Sigmoid colon (tissue), 7 donors: ENCODE data around the gene ZNF30. TPM values are rescaled to one million over a fixed set of nuclear protein-coding genes. Genes with fewer than 3 reads are reported as not detected.
A peak's percentile ranks its signal among the peaks of the same experiment; 100 is the strongest.

Experiments used
- DNase-seq: peaks from one replicate; pipeline ENCODE4 v3.0.0-alpha.2; 2019
- H3K27ac ChIP-seq, 4 donors: fragments of 200-600 bp; sonication (generic); one replicate each; pipeline ENCODE4 v1.5.1; 2016 to 2019; ENCODE audit warnings: mild to moderate bottlenecking in 1 of 4
- H3K27me3 ChIP-seq, 3 donors: fragments of 200-600 bp; sonication (generic); one replicate each; pipeline ENCODE4 v1.5.1; 2019; ENCODE audit warnings: mild to moderate bottlenecking in 1 of 3
- H3K36me3 ChIP-seq, 4 donors: fragments of 200-600 bp; sonication (generic); one replicate each; pipeline ENCODE4 v1.5.1; 2016 to 2019
- H3K4me1 ChIP-seq, 4 donors: fragments of 200-600 bp; sonication (generic); one replicate each; pipeline ENCODE4 v1.5.1; 2017 to 2019
- H3K4me3 ChIP-seq, 4 donors: fragments of 200-600 bp; sonication (generic); one replicate each; pipeline ENCODE4 v1.5.1; 2017 to 2019; ENCODE audit warnings: mild to moderate bottlenecking in 2 of 4, moderate library complexity in 1 of 4
- H3K9me3 ChIP-seq, 4 donors: fragments of 200-600 bp in 3 of 4; sonication (generic) in 3 of 4; one replicate each; pipeline versions ENCODE4 v1.5.1 to v1.6.1; 2013 to 2019
- EP300 ChIP-seq, 4 donors: sonication (generic); formaldehyde crosslinking; IDR thresholded peaks; one replicate each; pipeline ENCODE4 v1.6.1; 2017; ENCODE audit warnings: antibody characterized with exemption in 4 of 4
- POLR2A ChIP-seq, 2 donors: fragments of 450-650 bp; IDR thresholded peaks; one replicate each; pipeline ENCODE4 v1.6.1; 2016; ENCODE audit warnings: antibody characterized with exemption in 2 of 2, mild to moderate bottlenecking in 2 of 2, moderate library complexity in 2 of 2
- POLR2AphosphoS5 ChIP-seq, 4 donors: sonication (generic); formaldehyde crosslinking; IDR thresholded peaks; one replicate each; pipeline ENCODE4 v1.6.1; 2017; ENCODE audit warnings: antibody characterized with exemption in 4 of 4
- WGBS, 2 donors: extraction: QIAGEN DNeasy Blood & Tissue Kit; methylation state at CpG; one replicate each; pipeline ENCODE4 v1.1.7; 2013; 5-methylcytosine and 5-hydroxymethylcytosine counted together
- intact Hi-C: fragments of 100-400 bp; cut with DNase I; formaldehyde crosslinking; loops from one replicate; pipeline ENCODE4 v1.15.1; 2023
- polyA plus RNA-seq, 3 donors: library from polyadenylated mRNA; stranded (reverse); fragments of 200-250 nt; gene quantifications; one replicate each; pipeline ENCODE4 v1.2.3, GENCODE V29; 2013
- total RNA-seq, 4 donors: library from RNA; depleted of rRNA; stranded (reverse); fragments of >200 nt; gene quantifications; one replicate each; pipeline ENCODE4 v1.1.0, GENCODE V29; 2016
- TF ChIP-seq, protein P1 (sequence below), 4 experiments: fragments of 450-650 bp in 3 of 4; fragments of 200-600 bp in 1 of 4; IDR thresholded peaks; one replicate each; pipeline ENCODE4 v1.5.1; 2016 to 2019; ENCODE audit warnings: antibody characterized with exemption in 4 of 4, mild to moderate bottlenecking in 3 of 4, moderate library complexity in 2 of 4
- donor health status: healthy with polysubstance abuse.
- donor health status: Bipolar disorder and iron deficiency.
- donor health status: healthy.

Gene ZNF30
- total and polyA plus RNA-seq, 7 donors, result 0.46 to 3.9 (median 1.8) TPM

DNA sequence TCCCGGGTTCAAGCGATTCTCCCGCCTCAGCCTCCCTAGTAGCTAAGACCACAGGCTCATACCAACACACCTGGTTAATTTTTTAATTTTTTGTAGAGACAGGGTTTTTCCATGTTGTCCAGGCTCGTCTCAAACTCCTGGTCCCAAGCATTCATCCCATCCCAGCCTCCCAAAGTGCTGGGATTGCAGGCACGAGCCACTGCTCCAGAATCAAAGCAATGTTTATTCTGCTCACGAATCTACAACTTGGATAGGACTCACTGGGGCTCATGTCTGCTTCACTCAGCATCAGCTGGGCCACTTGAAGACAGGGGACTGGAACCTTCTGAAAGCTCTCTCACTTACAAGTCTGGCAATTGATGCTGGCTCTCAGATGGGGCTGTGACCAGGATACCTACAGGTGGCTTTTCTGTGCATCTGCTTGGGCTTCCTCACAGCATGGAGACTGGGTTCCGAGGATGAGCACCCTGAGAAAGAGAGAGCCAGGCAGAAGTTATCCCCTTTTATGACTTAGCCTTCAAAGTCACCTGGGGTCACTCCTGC is 45.5 kb downstream of the ZNF30 start:
- intact Hi-C loops, result loop anchor here (5.0 to 10.0 kb wide), 2 partner anchors 120 to 153 kb away; no protein-coding TSS in a partner anchor
- peaks cover 0 to 10% (median 7%) of the 10 kb centered on the region in 4 donors for H3K4me1 ChIP-seq
- WGBS, 2 donors, result 90% methylated on average over 7 of the region's 7 CpGs
- no peaks in the 10 kb centered on the region for H3K36me3 ChIP-seq
- no peak overlapping the region for H3K27ac ChIP-seq
- no peaks in the 10 kb centered on the region for H3K27me3 ChIP-seq
- H3K4me3 ChIP-seq, result no peak overlapping the region
- H3K9me3 ChIP-seq, result peaks cover 0 to 7% (median 0%) of the 10 kb centered on the region in 4 donors
- no peak for DNase-seq
- TF ChIP-seq POLR2AphosphoS5 (IDR thresholded peaks at IDR 0.05) (no peak), POLR2A (IDR thresholded peaks at IDR 0.05) (no peak), EP300 (IDR thresholded peaks at IDR 0.05) (no peak)
- TF ChIP-seq, protein P1, sequence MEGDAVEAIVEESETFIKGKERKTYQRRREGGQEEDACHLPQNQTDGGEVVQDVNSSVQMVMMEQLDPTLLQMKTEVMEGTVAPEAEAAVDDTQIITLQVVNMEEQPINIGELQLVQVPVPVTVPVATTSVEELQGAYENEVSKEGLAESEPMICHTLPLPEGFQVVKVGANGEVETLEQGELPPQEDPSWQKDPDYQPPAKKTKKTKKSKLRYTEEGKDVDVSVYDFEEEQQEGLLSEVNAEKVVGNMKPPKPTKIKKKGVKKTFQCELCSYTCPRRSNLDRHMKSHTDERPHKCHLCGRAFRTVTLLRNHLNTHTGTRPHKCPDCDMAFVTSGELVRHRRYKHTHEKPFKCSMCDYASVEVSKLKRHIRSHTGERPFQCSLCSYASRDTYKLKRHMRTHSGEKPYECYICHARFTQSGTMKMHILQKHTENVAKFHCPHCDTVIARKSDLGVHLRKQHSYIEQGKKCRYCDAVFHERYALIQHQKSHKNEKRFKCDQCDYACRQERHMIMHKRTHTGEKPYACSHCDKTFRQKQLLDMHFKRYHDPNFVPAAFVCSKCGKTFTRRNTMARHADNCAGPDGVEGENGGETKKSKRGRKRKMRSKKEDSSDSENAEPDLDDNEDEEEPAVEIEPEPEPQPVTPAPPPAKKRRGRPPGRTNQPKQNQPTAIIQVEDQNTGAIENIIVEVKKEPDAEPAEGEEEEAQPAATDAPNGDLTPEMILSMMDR (IDR thresholded peaks at IDR 0.05), result no peak

DNA sequence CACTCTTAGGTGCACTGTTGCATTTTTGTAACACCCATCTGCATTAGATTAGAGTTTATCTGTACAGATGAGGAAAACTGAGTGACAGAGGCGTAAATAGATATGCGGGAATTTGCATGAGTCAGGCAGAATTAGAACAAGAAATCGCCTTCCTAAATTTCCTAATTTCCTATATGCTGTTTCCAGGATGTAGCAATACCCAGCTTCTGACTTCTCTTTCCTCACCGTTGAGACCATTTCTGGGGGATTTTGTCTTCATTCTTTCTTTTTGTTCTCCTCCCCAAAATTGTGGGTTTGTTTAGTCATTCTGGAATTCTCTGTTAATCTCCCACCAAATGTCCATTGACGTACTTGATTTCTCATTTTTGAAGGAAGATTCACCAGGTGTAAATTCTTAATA is 47.9 kb downstream of the ZNF30 start:
- H3K27me3 ChIP-seq, result no peaks in the 10 kb centered on the region
- no peak overlapping the region for H3K27ac ChIP-seq
- WGBS, 2 donors, result 71 to 76% methylated on average over 5 of the region's 5 CpGs
- H3K36me3 ChIP-seq, result no peaks in the 10 kb centered on the region
- intact Hi-C loops, result loop anchor here (5.0 to 10.0 kb wide), 2 partner anchors 118 to 150 kb away; no protein-coding TSS in a partner anchor
- DNase-seq, result no peak
- no peak overlapping the region for H3K4me3 ChIP-seq
- no peak for TF ChIP-seq EP300 (IDR thresholded peaks at IDR 0.05)
- no peak for TF ChIP-seq POLR2AphosphoS5 (IDR thresholded peaks at IDR 0.05)
- TF ChIP-seq POLR2A (IDR thresholded peaks at IDR 0.05), result no peak
- TF ChIP-seq, protein P1 (IDR thresholded peaks at IDR 0.05), result no peak
- H3K4me1 ChIP-seq, result peaks cover 0 to 10% (median 7%) of the 10 kb centered on the region in 4 donors
- H3K9me3 ChIP-seq, result peaks cover 0 to 7% (median 0%) of the 10 kb centered on the region in 4 donors

DNA sequence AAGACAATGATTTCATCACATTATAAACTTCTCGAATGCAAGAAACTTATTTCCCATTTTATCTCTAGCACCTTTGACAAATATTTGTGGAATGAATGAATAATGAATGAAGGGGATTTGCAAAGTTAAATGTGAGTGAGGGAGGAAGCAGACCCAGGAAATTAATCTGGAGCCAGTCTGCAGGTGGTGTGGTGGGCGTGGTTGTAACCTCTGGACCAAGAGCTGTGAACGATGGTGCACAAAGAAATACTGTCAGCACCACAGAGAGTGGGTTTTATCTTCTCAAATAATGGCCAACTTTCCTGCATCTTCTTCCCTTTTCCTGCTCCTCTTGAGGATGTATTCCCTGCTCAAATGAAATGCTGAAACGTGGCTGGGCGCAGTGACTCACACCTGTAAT is 48.4 kb downstream of the ZNF30 start:
- TF ChIP-seq, protein P1 (IDR thresholded peaks at IDR 0.05), result no peak
- TF ChIP-seq POLR2A (IDR thresholded peaks at IDR 0.05), result no peak
- no peak for TF ChIP-seq EP300 (IDR thresholded peaks at IDR 0.05)
- TF ChIP-seq POLR2AphosphoS5 (IDR thresholded peaks at IDR 0.05), result no peak
- no peaks in the 10 kb centered on the region for H3K27me3 ChIP-seq
- H3K27ac ChIP-seq, result no peak overlapping the region
- peaks cover 0 to 10% (median 7%) of the 10 kb centered on the region in 4 donors for H3K4me1 ChIP-seq
- intact Hi-C loops, result loop anchor here (10.0 kb wide), 1 partner anchor 150 kb away; no protein-coding TSS in a partner anchor
- WGBS, 2 donors, result 23 to 54% methylated on average over 5 of the region's 5 CpGs
- no peaks in the 10 kb centered on the region for H3K36me3 ChIP-seq
- H3K4me3 ChIP-seq, result no peak overlapping the region
- H3K9me3 ChIP-seq, result peaks cover 0 to 7% (median 0%) of the 10 kb centered on the region in 4 donors
- DNase-seq, result peak; percentile 27

DNA sequence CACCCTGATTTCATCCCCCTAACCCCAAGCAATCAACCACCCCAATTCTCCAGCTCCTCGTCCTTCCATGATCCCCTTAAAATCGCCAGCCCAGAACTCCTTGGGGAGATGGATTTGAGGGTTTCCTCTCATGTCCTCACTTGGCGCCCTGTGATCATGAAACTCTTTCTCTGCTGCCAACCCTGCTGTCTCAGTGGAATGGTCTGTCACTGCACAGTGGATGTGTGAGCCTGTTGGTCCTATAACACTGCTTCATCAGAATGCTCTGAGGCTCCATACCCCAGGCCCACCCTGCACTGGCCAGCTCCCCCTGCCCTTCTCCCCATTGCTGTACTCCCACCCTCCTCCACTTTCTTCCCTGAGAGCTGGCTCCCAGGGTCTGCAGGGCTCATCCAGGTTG is 49.9 kb downstream of the ZNF30 start:
- H3K27me3 ChIP-seq, result no peaks in the 10 kb centered on the region
- WGBS, 2 donors, result 89 to 93% methylated on average over 3 of the region's 3 CpGs
- no peak overlapping the region for H3K27ac ChIP-seq
- peak; percentile 25 for DNase-seq
- peaks cover 0 to 10% (median 7%) of the 10 kb centered on the region in 4 donors for H3K4me1 ChIP-seq
- H3K4me3 ChIP-seq, result no peak overlapping the region
- no peaks in the 10 kb centered on the region for H3K36me3 ChIP-seq
- intact Hi-C loops, result loop anchor here (10.0 kb wide), 1 partner anchor 148 kb away; no protein-coding TSS in a partner anchor
- H3K9me3 ChIP-seq, result peaks cover 0 to 7% (median 0%) of the 10 kb centered on the region in 4 donors
- no peak for TF ChIP-seq POLR2AphosphoS5 (IDR thresholded peaks at IDR 0.05)
- TF ChIP-seq, protein P1 (IDR thresholded peaks at IDR 0.05), result no peak
- no peak for TF ChIP-seq POLR2A (IDR thresholded peaks at IDR 0.05)
- TF ChIP-seq EP300 (IDR thresholded peaks at IDR 0.05), result no peak
